OCI-LY7 (cell line): ENCODE data around the gene TCF12. TPM values are rescaled to one million over a fixed set of nuclear protein-coding genes. Genes with fewer than 3 reads are reported as not detected.
"Not testable (repeated sequence)": the region's sequence is repeated elsewhere in the genome, so short reads cannot be mapped to it uniquely, and the experiment has no call there.

ENCODE experiments used
- BruUV-seq: library from RNA; stranded (reverse); fragments of 400-500 nt; replicated peaks from 2 replicates; lab custom pipeline; 2021; lab: Mats Ljungman, UMichigan
- CTCF ChIA-PET: fragments of 300-600 bp; sonication (Branson Sonifier 250); formaldehyde crosslinking; loops from one replicate; lab custom pipeline; 2022; ENCODE audit warnings: antibody characterized with exemption; ENCODE audit not compliant: unreplicated experiment; lab: Charles Lee
- POLR2A ChIA-PET: fragments of 300-600 bp; sonication (Branson Sonifier 250); formaldehyde crosslinking; loops from one replicate; lab custom pipeline; 2022; ENCODE audit warnings: antibody characterized with exemption; lab: Charles Lee
- DNase-seq: peaks from one replicate; pipeline ENCODE4 v3.0.0-alpha.2; 2015; ENCODE audit warnings: low spot score
- H2AFZ ChIP-seq: fragments of 200-600 bp; sonication (generic), shearing (Covaris generic); 2 replicates; pipeline ENCODE4 v1.6.1; 2014; ENCODE audit warnings: mild to moderate bottlenecking, antibody characterized with exemption, low read length, moderate library complexity
- H3K27ac ChIP-seq: fragments of 200-600 bp; sonication (generic); 2 replicates; pipeline ENCODE4 v1.5.1; 2014; ENCODE audit warnings: mixed run types, low read depth, mild to moderate bottlenecking, moderate library complexity, low read length, inconsistent platforms; ENCODE audit not compliant: poor library complexity, severe bottlenecking
- H3K36me3 ChIP-seq: fragments of 200-600 bp; sonication (generic); 2 replicates; pipeline ENCODE4 v1.6.1; 2014; ENCODE audit warnings: mild to moderate bottlenecking, antibody characterized with exemption, low read length, moderate library complexity, mixed read lengths; ENCODE audit not compliant: insufficient read depth
- H3K4me1 ChIP-seq: fragments of 200-600 bp; sonication (generic); 2 replicates; pipeline ENCODE4 v1.5.1; 2014; ENCODE audit warnings: mild to moderate bottlenecking, low read length; ENCODE audit not compliant: insufficient read depth, poor library complexity, severe bottlenecking
- H3K4me2 ChIP-seq: fragments of 200-600 bp; sonication (generic); 2 replicates; pipeline ENCODE4 v1.6.1; 2014; ENCODE audit warnings: mild to moderate bottlenecking, low read length
- H3K4me3 ChIP-seq: fragments of 200-600 bp; sonication (generic); 2 replicates; pipeline ENCODE4 v1.5.1; 2014; ENCODE audit warnings: mild to moderate bottlenecking, low read depth, low read length; ENCODE audit not compliant: poor library complexity, severe bottlenecking
- H3K79me2 ChIP-seq: fragments of 200-600 bp; sonication (generic); 2 replicates; pipeline ENCODE4 v1.6.1; 2016; ENCODE audit warnings: low read depth, mild to moderate bottlenecking, low read length, moderate library complexity, mixed read lengths; ENCODE audit not compliant: insufficient read depth
- H3K9me2 ChIP-seq: fragments of 200-600 bp; sonication (generic); 2 replicates; pipeline ENCODE4 v1.6.1; 2016; ENCODE audit warnings: mild to moderate bottlenecking, low read length, mixed read lengths; ENCODE audit not compliant: insufficient read depth
- H3K9me3 ChIP-seq: fragments of 200-600 bp; sonication (generic); 2 replicates; pipeline ENCODE4 v1.6.1; 2014; ENCODE audit warnings: mild to moderate bottlenecking, mixed run types, low read length, mixed read lengths
- H4K20me1 ChIP-seq: fragments of 200-600 bp; sonication (generic); 2 replicates; pipeline ENCODE4 v1.6.1; 2014; ENCODE audit warnings: mild to moderate bottlenecking, antibody characterized with exemption, low read length, moderate library complexity, mixed read lengths; ENCODE audit not compliant: insufficient read depth
- CTCF ChIP-seq: fragments of 200-600 bp; sonication (generic); conservative IDR thresholded peaks from 2 replicates; pipeline ENCODE4 v1.5.1; 2014; ENCODE audit warnings: mild to moderate bottlenecking, antibody characterized with exemption, low read length, moderate library complexity, mixed read lengths
- EZH2phosphoT487 ChIP-seq: fragments of 200-600 bp; sonication (generic); IDR thresholded peaks from 2 replicates; pipeline ENCODE4 v1.6.1; 2018; ENCODE audit warnings: low read depth, borderline replicate concordance, mild to moderate bottlenecking, mixed run types, antibody characterized with exemption, low read length, moderate library complexity, mixed read lengths
- intact Hi-C: fragments of 100-400 bp; cut with micrococcal nuclease; formaldehyde crosslinking; loops from one replicate; pipeline ENCODE4 v1.10.0; 2022; ENCODE audit not compliant: unreplicated experiment
- total RNA-seq, 2 experiments: library from RNA; depleted of rRNA in 1 of 2; stranded (reverse); fragments of >200 nt in 1 of 2; shearing (Covaris generic) in 1 of 2; gene quantifications; 2 replicates each; pipeline ENCODE4 v1.2.3, GENCODE V29; 2014 to 2022

Gene TCF12
- total RNA-seq, 2 experiments from 2014 or later = 51.6 to 139 TPM

DNA sequence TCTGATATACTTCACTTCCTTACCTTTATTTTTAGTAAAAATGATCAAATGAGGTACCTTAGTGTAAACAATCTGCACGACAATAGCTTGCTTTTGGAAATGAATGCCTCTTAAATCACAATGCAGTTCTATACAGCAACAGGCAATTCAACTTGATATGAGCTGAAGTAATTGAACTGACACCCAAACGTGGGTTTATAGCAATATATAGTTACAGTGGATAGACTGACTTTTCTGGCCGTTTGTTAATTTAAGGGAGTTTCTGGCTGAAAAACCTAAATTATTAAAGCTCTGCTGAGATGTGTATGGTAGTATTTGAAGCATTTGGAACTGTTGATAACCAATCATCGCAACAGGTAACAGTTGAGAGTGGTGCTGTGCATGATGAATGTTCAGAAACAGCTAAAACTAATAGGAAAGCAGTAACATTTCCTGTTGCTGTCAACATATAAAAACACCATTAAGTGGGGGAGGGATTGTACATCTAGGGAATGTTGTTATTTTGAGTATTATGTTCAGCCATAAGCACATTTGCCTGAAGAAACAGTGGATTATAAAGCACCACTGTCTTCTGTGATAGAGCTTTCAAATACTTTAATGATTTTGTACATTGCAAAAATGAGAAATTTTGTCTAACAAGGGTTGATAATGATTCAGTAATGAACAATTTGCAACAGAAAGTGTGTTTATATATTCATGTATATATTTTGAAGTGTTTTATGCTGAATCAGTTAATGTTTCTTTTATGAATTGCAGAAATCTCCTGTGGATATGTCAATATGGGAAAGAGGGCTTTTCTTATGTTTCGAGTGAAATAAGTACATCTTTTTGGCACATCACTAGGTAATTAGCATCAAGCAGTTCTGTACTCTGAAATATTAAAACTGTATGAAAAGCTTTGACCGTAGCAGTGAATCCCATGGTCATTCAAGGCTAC is 176.1 kb downstream of the TCF12 start:
- POLR2A ChIA-PET = interaction anchor here (0.5 to 1.4 kb wide), 6 partner anchors 10 to 603 kb away, joined by 3 to 5 read pairs (median 3); no protein-coding TSS in a partner anchor
- no peaks in the 10 kb centered on the region for H3K79me2 ChIP-seq

DNA sequence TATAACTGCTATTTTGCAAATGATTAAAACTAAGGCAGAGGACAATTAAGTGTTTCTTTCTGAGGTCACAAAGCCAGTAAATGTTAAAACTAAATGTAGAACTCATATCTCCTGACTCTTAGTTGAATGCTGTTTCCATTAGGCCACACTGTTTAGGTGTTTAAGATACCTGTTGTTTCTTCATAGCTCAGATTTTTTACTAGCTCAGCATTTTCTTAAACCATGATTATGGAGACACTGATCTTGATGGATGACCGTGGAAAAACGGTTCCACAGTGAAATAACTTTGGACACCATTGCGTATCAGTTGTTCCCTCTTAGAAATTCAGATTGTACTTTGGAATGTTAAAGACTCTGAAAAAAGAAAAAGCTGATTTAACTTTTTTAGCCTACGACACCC is 177.5 kb downstream of the TCF12 start:
- no peak for TF ChIP-seq EZH2phosphoT487
- TF ChIP-seq CTCF = no peak
- POLR2A ChIA-PET = interaction anchor here (0.6 kb wide), 1 partner anchor 89 kb away, joined by 3 read pairs; no protein-coding TSS in a partner anchor

More for the DNA sequence above, 176.1 kb downstream of the TCF12 start:
- no peak for DNase-seq
- Histone ChIP-seq H3K9me2 (no peaks in the 10 kb centered on the region), H3K4me2 (no peak overlapping the region), H4K20me1 (no peaks in the 10 kb centered on the region), H3K4me1 (peaks cover 2% of the 10 kb centered on the region), H3K9me3 (no peaks in the 10 kb centered on the region), H3K36me3 (peaks cover 9% of the 10 kb centered on the region), H3K27ac (no peak overlapping the region), H2AFZ (no peak overlapping the region), H3K4me3 (no peak overlapping the region)
- intact Hi-C loops = no loop called here
- CTCF ChIA-PET = no interaction called here
- no TSS peak for BruUV-seq
- TF ChIP-seq EZH2phosphoT487 = no peak
- TF ChIP-seq CTCF = no peak

GRCh38 chr15:57097246-57097645 is 178.8 kb downstream of the TCF12 start:
- Histone ChIP-seq H3K36me3 (peaks cover 18% of the 10 kb centered on the region), H3K79me2 (no peaks in the 10 kb centered on the region), H3K4me3 (no peak overlapping the region), H3K9me3 (no peaks in the 10 kb centered on the region), H3K4me2 (no peak overlapping the region), H3K4me1 (peaks cover 11% of the 10 kb centered on the region), H3K27ac (no peak overlapping the region), H2AFZ (no peak overlapping the region), H4K20me1 (no peaks in the 10 kb centered on the region), H3K9me2 (no peaks in the 10 kb centered on the region)
- ChIA-PET POLR2A (no interaction called here), CTCF (no interaction called here)
- intact Hi-C loops = no loop called here
- TF ChIP-seq CTCF (no peak), EZH2phosphoT487 (no peak)
- DNase-seq = no peak
- no TSS peak for BruUV-seq

More for the DNA sequence above, 177.5 kb downstream of the TCF12 start:
- Histone ChIP-seq H4K20me1 (no peaks in the 10 kb centered on the region), H3K4me2 (no peak overlapping the region), H3K4me1 (peaks cover 11% of the 10 kb centered on the region), H3K27ac (no peak overlapping the region), H3K79me2 (no peaks in the 10 kb centered on the region), H3K9me3 (no peaks in the 10 kb centered on the region), H2AFZ (no peak overlapping the region), H3K36me3 (peaks cover 9% of the 10 kb centered on the region), H3K4me3 (no peak overlapping the region), H3K9me2 (no peaks in the 10 kb centered on the region)
- CTCF ChIA-PET = no interaction called here
- intact Hi-C loops = no loop called here
- no peak for DNase-seq
- BruUV-seq = no TSS peak

- POLR2A ChIA-PET = interaction anchor here (0.6 to 0.7 kb wide), 3 partner anchors 9 to 134 kb away, joined by 3 read pairs; no protein-coding TSS in a partner anchor
- H3K79me2 ChIP-seq, BruUV-seq, H3K4me2 ChIP-seq, DNase-seq, H3K9me2 ChIP-seq, H3K4me3 ChIP-seq, H3K27ac ChIP-seq, H4K20me1 ChIP-seq, intact Hi-C loops, CTCF ChIA-PET, H2AFZ ChIP-seq, H3K9me3 ChIP-seq: not testable (repeated sequence)
- H3K4me1 ChIP-seq = peaks cover 11% of the 10 kb centered on the region
- H3K36me3 ChIP-seq = peaks cover 18% of the 10 kb centered on the region
These were observed 179.6 kb downstream of the TCF12 start for GRCh38 chr15:57097919-57098543.
